A673 (cell line): Measurements from ENCODE around the gene ADGRD1.

ENCODE experiments used
- EZH2 ChIP-seq: fragments of 200-600 bp; sonication (generic); IDR thresholded peaks from 2 replicates; pipeline ENCODE4 v1.6.1; 2017; ENCODE audit warnings: borderline replicate concordance, low read depth, mild to moderate bottlenecking, mixed read lengths, antibody characterized with exemption, low read length; ENCODE audit not compliant: poor library complexity, severe bottlenecking
- TF ChIP-seq, protein P1 (sequence below): fragments of 300-800, 200-600 bp; sonication (generic); conservative IDR thresholded peaks from 2 replicates; pipeline ENCODE4 v1.5.1; 2017; ENCODE audit warnings: low read depth, mild to moderate bottlenecking, antibody characterized with exemption, low read length, moderate library complexity, mixed read lengths

DNA sequence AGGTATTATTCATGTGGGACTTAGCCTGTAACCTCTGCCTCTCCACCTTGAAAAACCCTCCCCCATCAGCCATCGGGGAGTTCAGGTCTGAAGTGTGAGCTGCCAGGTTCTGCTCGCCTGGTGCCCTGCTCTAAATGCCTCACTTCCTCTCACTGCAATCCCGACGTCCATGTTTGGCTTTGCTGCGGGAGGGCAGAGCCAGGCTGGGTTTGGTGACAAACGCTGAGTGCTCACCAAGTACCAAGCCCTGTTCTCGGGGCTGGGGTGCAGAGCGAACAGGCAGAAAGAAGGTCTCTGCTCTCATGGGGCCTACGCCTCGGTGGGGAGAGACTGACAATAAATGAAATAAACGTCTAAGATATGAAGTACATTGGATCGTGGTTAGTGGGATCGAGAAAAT lies 2.1 kb upstream of the ADGRD1 start:
- TF ChIP-seq, protein P1, sequence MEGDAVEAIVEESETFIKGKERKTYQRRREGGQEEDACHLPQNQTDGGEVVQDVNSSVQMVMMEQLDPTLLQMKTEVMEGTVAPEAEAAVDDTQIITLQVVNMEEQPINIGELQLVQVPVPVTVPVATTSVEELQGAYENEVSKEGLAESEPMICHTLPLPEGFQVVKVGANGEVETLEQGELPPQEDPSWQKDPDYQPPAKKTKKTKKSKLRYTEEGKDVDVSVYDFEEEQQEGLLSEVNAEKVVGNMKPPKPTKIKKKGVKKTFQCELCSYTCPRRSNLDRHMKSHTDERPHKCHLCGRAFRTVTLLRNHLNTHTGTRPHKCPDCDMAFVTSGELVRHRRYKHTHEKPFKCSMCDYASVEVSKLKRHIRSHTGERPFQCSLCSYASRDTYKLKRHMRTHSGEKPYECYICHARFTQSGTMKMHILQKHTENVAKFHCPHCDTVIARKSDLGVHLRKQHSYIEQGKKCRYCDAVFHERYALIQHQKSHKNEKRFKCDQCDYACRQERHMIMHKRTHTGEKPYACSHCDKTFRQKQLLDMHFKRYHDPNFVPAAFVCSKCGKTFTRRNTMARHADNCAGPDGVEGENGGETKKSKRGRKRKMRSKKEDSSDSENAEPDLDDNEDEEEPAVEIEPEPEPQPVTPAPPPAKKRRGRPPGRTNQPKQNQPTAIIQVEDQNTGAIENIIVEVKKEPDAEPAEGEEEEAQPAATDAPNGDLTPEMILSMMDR, result no peak
- TF ChIP-seq EZH2, result no peak
